Heart left ventricle (tissue), 16 donors: ENCODE measurements around the gene CEP85. TPM values are rescaled to one million over a fixed set of nuclear protein-coding genes. Genes with fewer than 3 reads are reported as not detected.

Experiments
- ATAC-seq, 4 donors: fragments of 200-7000 bp; cut with Tn5 transposase; one replicate each; pipeline ENCODE4 v1.9.1; 2020 to 2022; ENCODE audit warnings: moderate library complexity in 4 of 4, mild to moderate bottlenecking in 3 of 4, moderate number of reproducible peaks in 1 of 4
- DNase-seq, 5 donors: peaks; one replicate each; pipeline ENCODE4 v3.0.0-alpha.2; 2020
- H3K27ac ChIP-seq, 12 donors: fragments of 200-600 bp; sonication (generic) in 4 of 12; one replicate each; pipeline versions ENCODE4 v1.5.0 to v1.8.0; 2016 to 2022; ENCODE audit warnings: mild to moderate bottlenecking in 2 of 12
- H3K27me3 ChIP-seq, 9 donors: fragments of 200-600 bp; sonication (generic) in 2 of 9; one replicate each; pipeline versions ENCODE4 v1.5.1 to v1.8.0; 2016 to 2022; ENCODE audit warnings: mild to moderate bottlenecking in 3 of 9
- H3K36me3 ChIP-seq, 9 donors: fragments of 200-600 bp; sonication (generic) in 2 of 9; one replicate each; pipeline versions ENCODE4 v1.5.0 to v1.8.0; 2018 to 2022; ENCODE audit warnings: mild to moderate bottlenecking in 2 of 9
- H3K4me1 ChIP-seq, 12 donors: fragments of 200-600 bp; sonication (generic) in 4 of 12; one replicate each; pipeline versions ENCODE4 v1.5.0 to v1.8.0; 2016 to 2022; ENCODE audit warnings: mild to moderate bottlenecking in 3 of 12
- H3K4me3 ChIP-seq, 12 donors: fragments of 200-600 bp; sonication (generic) in 4 of 12; one replicate each; pipeline versions ENCODE4 v1.5.0 to v1.8.0; 2017 to 2022; ENCODE audit warnings: mild to moderate bottlenecking in 9 of 12, moderate library complexity in 4 of 12
- H3K9me3 ChIP-seq, 12 donors: fragments of 200-600 bp; sonication (generic) in 4 of 12; one replicate each; pipeline versions ENCODE4 v1.5.0 to v1.8.0; 2016 to 2022; ENCODE audit warnings: mild to moderate bottlenecking in 1 of 12
- POLR2A ChIP-seq, 2 donors: fragments of 450-650 bp; IDR thresholded peaks; one replicate each; pipeline ENCODE4 v1.6.1; 2017; ENCODE audit warnings: antibody characterized with exemption in 2 of 2, mild to moderate bottlenecking in 2 of 2, moderate library complexity in 2 of 2
- WGBS, 4 donors: extraction: QIAGEN DNeasy Blood & Tissue Kit in 2 of 4; methylation state at CpG; one replicate each; pipeline versions ENCODE4 v1.1.5 to v1.1.7; 2013 to 2018; 5-methylcytosine and 5-hydroxymethylcytosine counted together
- intact Hi-C, 10 donors: fragments of 100-400 bp; cut with DNase I; formaldehyde crosslinking; loops; one replicate each; pipeline versions ENCODE4 v1.11.1 to v1.14.2; 2022
- polyA plus RNA-seq, 2 donors: library from polyadenylated mRNA; stranded (reverse); fragments of 200-250 nt; gene quantifications; one replicate each; pipeline ENCODE4 v1.2.3, GENCODE V29; 2013
- total RNA-seq, 9 donors: library from RNA; depleted of rRNA in 2 of 9; stranded (reverse); fragments of >200 nt in 2 of 9; fragmentation: NEBNext Ultra II Directional in 3 of 9; extraction: Animal tissue kit (Norgen Biotek cat#: 25700) in 3 of 9; gene quantifications; one replicate each; pipeline versions ENCODE4 v1.1.0 to v1.2.4, GENCODE V29; 2016 to 2023
- TF ChIP-seq, protein P1 (sequence below), 12 donors: fragments of 200-600 bp; sonication (generic) in 4 of 12; IDR thresholded peaks; one replicate each; pipeline versions ENCODE4 v1.5.0 to v1.8.0; 2018 to 2022; ENCODE audit warnings: antibody characterized with exemption in 12 of 12, mild to moderate bottlenecking in 5 of 12
- donor health status: ischemic (EF 13 %, LVEDD 7.1; RV severe dilation, severe dysfunction).
- donor health status: healthy with polysubstance abuse.
- donor health status: DM: no; HTN: yes; CAD: no.
- donor health status: DM: no; HTN: no; CAD: no.
- donor health status: ischemic (EF 25% LVEDD 6.9; RV normal size, moderate dysfunction).
- donor health status: ischemic (EF 25% LVEDD 5.7; RV mildly dilated, moderate dysfunction).
- donor health status: healthy.
- donor health status: DM: yes; HTN: yes; CAD: no.
- donor health status: ischemic (EF 35%, LVEDD 5.7; RV mildly dilated, moderate dysfunction).
- donor health status: nonischemic (EF 11% LVEDD 7.7; RV severe dilation, severe dysfunction).
- donor health status: DM: yes; HTN: yes; CAD: no.
- donor health status: PGD.
- donor health status: ischemic (EF 29% LVEDD 5.4; RV normal size, mild dysfunction).
- donor health status: nonischemic (EF 23%, LVEDD 6.1; RV moderate dilation, normal function).

CEP85 gene
- total and polyA plus RNA-seq, 11 donors: 13.4 to 180 (median 41.6) TPM

GRCh38 chr1:26324550-26324949, 90.5 kb downstream of the CEP85 start:
- DNase-seq (no peak), ATAC-seq (no peak)
- Histone ChIP-seq H3K4me3 (no peak overlapping the region), H3K27ac (no peak overlapping the region), H3K27me3 (no peaks in the 10 kb centered on the region), H3K4me1 (peaks cover 0 to 20% (median 5%) of the 10 kb centered on the region in 12 donors), H3K36me3 (no peaks in the 10 kb centered on the region), H3K9me3 (no peaks in the 10 kb centered on the region)
- no peak for TF ChIP-seq POLR2A (IDR thresholded peaks at IDR 0.05)
- TF ChIP-seq, protein P1, sequence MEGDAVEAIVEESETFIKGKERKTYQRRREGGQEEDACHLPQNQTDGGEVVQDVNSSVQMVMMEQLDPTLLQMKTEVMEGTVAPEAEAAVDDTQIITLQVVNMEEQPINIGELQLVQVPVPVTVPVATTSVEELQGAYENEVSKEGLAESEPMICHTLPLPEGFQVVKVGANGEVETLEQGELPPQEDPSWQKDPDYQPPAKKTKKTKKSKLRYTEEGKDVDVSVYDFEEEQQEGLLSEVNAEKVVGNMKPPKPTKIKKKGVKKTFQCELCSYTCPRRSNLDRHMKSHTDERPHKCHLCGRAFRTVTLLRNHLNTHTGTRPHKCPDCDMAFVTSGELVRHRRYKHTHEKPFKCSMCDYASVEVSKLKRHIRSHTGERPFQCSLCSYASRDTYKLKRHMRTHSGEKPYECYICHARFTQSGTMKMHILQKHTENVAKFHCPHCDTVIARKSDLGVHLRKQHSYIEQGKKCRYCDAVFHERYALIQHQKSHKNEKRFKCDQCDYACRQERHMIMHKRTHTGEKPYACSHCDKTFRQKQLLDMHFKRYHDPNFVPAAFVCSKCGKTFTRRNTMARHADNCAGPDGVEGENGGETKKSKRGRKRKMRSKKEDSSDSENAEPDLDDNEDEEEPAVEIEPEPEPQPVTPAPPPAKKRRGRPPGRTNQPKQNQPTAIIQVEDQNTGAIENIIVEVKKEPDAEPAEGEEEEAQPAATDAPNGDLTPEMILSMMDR (IDR thresholded peaks at IDR 0.05): no peak
- WGBS, 4 donors: 70 to 85% (median 79%) methylated on average over 3 of the region's 3 CpGs
- intact Hi-C loops: loop anchor here (5.0 to 10.0 kb wide), 8 partner anchors 37 to 222 kb away; partner anchors contain the start of genes C1orf232 (in 2 of the 10), ZNF593 (in 2 of the 10), CNKSR1 (in 1 of the 10) and ZNF593OS (in 1 of the 10)

DNA sequence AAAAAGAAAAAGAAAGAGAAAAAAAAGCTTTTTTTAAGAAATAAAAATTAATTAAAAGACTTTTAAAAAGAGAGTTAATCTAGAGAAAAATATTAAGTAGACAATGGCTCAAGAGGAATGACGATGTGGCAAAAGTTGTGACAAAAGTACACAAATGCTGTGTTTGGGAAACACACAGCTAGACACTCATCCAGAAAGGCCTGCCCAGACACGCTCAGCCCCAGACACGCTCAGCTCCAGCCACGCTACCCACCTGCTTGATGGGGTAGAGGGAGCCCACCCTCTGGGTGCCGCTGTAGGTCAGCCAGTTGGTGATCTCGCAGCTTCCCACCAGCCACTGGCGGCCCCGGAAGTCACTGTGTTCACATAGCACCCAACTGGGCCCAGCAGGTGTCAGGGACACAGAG, 94.0 kb downstream of the CEP85 start:
- peaks cover 0 to 25% (median 0%) of the 10 kb centered on the region in 9 donors for H3K27me3 ChIP-seq

More for the DNA sequence above, 94.0 kb downstream of the CEP85 start:
- no peak for TF ChIP-seq POLR2A (IDR thresholded peaks at IDR 0.05)
- TF ChIP-seq, protein P1 (IDR thresholded peaks at IDR 0.05): no peak
- H3K4me3 ChIP-seq: no peak overlapping the region
- no peak for ATAC-seq
- no peak overlapping the region for H3K27ac ChIP-seq
- DNase-seq: no peak
- WGBS, 4 donors: 76 to 82% (median 79%) methylated on average over 8 of the region's 8 CpGs
- no peaks in the 10 kb centered on the region for H3K36me3 ChIP-seq
- H3K9me3 ChIP-seq: no peaks in the 10 kb centered on the region
- intact Hi-C loops: loop anchor here in 4 of 10 donors (10.0 kb wide), 3 partner anchors 143 to 223 kb away; partner anchors contain the start of genes C1orf232 (in 2 of the 4) and ZNF593 (in 2 of the 4)
- no peaks in the 10 kb centered on the region for H3K4me1 ChIP-seq

Other genes starting within 250 kb of the CEP85 start
- 10 to 100 TPM in 4 of 9 donors, 1 to 10 TPM in 5; 5.8 to 18.6 (median 9.7) TPM for gene PAFAH2, start 236.1 kb upstream of the CEP85 start, total RNA-seq
- gene PAFAH2, start 236.1 kb upstream of the CEP85 start, polyA plus RNA-seq: 1 to 10 TPM; 5.9 to 7.6 TPM
- 10 to 100 TPM in 2 of 9 donors, 1 to 10 TPM in 7; 1.8 to 17.5 (median 4.1) TPM for gene EXTL1, start 212.4 kb upstream of the CEP85 start, total RNA-seq
- 1 to 10 TPM; 1.2 to 5.7 TPM for gene EXTL1, start 212.4 kb upstream of the CEP85 start, polyA plus RNA-seq
- 10 to 100 TPM in 4 of 9 donors, 1 to 10 TPM in 5; 2.9 to 18.0 (median 6.5) TPM for gene SLC30A2, start 188.1 kb upstream of the CEP85 start, total RNA-seq
- 1 to 10 TPM; 3.4 to 3.7 TPM for gene SLC30A2, start 188.1 kb upstream of the CEP85 start, polyA plus RNA-seq
- 100 to 1,000 TPM; 136 to 598 (median 196) TPM for gene TRIM63, start 166.6 kb upstream of the CEP85 start, total RNA-seq
- 100 to 1,000 TPM; 277 to 444 TPM for gene TRIM63, start 166.6 kb upstream of the CEP85 start, polyA plus RNA-seq
- 1 to 10 TPM; 3.9 to 9.3 (median 6.0) TPM for gene PDIK1L, start 122.4 kb upstream of the CEP85 start, total RNA-seq
- 1 to 10 TPM; 2.1 to 2.7 TPM for gene PDIK1L, start 122.4 kb upstream of the CEP85 start, polyA plus RNA-seq
- 1 to 10 TPM; 2.5 to 6.5 (median 3.2) TPM for gene FAM110D, start 75.1 kb upstream of the CEP85 start, total RNA-seq
- gene FAM110D, start 75.1 kb upstream of the CEP85 start, polyA plus RNA-seq: 1 to 10 TPM; 2.2 to 3.7 TPM
- gene C1orf232, start 65.2 kb upstream of the CEP85 start, total RNA-seq: not detected
- not detected for gene C1orf232, start 65.2 kb upstream of the CEP85 start, polyA plus RNA-seq
- gene ZNF593, start 64.3 kb upstream of the CEP85 start, total RNA-seq: 10 to 100 TPM; 13.7 to 36.8 (median 21.0) TPM
- gene ZNF593, start 64.3 kb upstream of the CEP85 start, polyA plus RNA-seq: 100 to 1,000 TPM in 1 of 2 donors, 10 to 100 TPM in 1; 43.1 to 147 TPM
- gene ZNF593OS, start 62.4 kb upstream of the CEP85 start, total RNA-seq: not detected
- gene ZNF593OS, start 62.4 kb upstream of the CEP85 start, polyA plus RNA-seq: not detected
- 1 to 10 TPM in 7 of 9 donors, under 1 TPM in 1, not detected in 1; 0.60 to 3.4 (median 1.4) TPM for gene CNKSR1, start 56.7 kb upstream of the CEP85 start, total RNA-seq
- gene CNKSR1, start 56.7 kb upstream of the CEP85 start, polyA plus RNA-seq: 1 to 10 TPM in 1 of 2 donors, under 1 TPM in 1; 0.80 to 1.6 TPM
- not detected for gene CATSPER4, start 43.6 kb upstream of the CEP85 start, total RNA-seq
- gene CATSPER4, start 43.6 kb upstream of the CEP85 start, polyA plus RNA-seq: not detected
- 100 to 1,000 TPM in 1 of 9 donors, 10 to 100 TPM in 8; 22.4 to 234 (median 40.0) TPM for gene SH3BGRL3, start 45.9 kb downstream of the CEP85 start, total RNA-seq
- 100 to 1,000 TPM in 1 of 2 donors, 10 to 100 TPM in 1; 43.8 to 119 TPM for gene SH3BGRL3, start 45.9 kb downstream of the CEP85 start, polyA plus RNA-seq
- 10 to 100 TPM in 3 of 9 donors, 1 to 10 TPM in 6; 3.7 to 17.2 (median 7.6) TPM for gene UBXN11, start 72.4 kb downstream of the CEP85 start, total RNA-seq
- 10 to 100 TPM in 1 of 2 donors, 1 to 10 TPM in 1; 9.0 to 12.2 TPM for gene UBXN11, start 72.4 kb downstream of the CEP85 start, polyA plus RNA-seq
- 10 to 100 TPM in 2 of 9 donors, 1 to 10 TPM in 6, not detected in 1; 1.6 to 89.9 (median 4.4) TPM for gene CD52, start 83.8 kb downstream of the CEP85 start, total RNA-seq
- gene CD52, start 83.8 kb downstream of the CEP85 start, polyA plus RNA-seq: 10 to 100 TPM in 1 of 2 donors, 1 to 10 TPM in 1; 9.9 to 26.1 TPM
- under 1 TPM in 2 of 9 donors, not detected in 7; 0.25 to 0.45 TPM for gene CRYBG2, start 119.9 kb downstream of the CEP85 start, total RNA-seq
- gene CRYBG2, start 119.9 kb downstream of the CEP85 start, polyA plus RNA-seq: not detected
- gene ZNF683, start 138.6 kb downstream of the CEP85 start, total RNA-seq: 1 to 10 TPM in 1 of 9 donors, under 1 TPM in 2, not detected in 6; 0.28 to 1.2 (median 0.48) TPM
- under 1 TPM in 1 of 2 donors, not detected in 1; 0.04 TPM for gene ZNF683, start 138.6 kb downstream of the CEP85 start, polyA plus RNA-seq
- under 1 TPM in 1 of 9 donors, not detected in 8; 0.15 TPM for gene LIN28A, start 176.6 kb downstream of the CEP85 start, total RNA-seq
- not detected for gene LIN28A, start 176.6 kb downstream of the CEP85 start, polyA plus RNA-seq
- gene DHDDS, start 198.1 kb downstream of the CEP85 start, total RNA-seq: 10 to 100 TPM; 14.1 to 45.0 (median 29.9) TPM
- gene DHDDS, start 198.1 kb downstream of the CEP85 start, polyA plus RNA-seq: 10 to 100 TPM; 22.0 to 44.6 TPM
- 100 to 1,000 TPM in 7 of 9 donors, 10 to 100 TPM in 2; 66.3 to 256 (median 123) TPM for gene HMGN2, start 238.2 kb downstream of the CEP85 start, total RNA-seq
- 100 to 1,000 TPM; 116 to 154 TPM for gene HMGN2, start 238.2 kb downstream of the CEP85 start, polyA plus RNA-seq